Activated CD4-positive, alpha-beta T cell treated with anti-CD3 and anti-CD28 coated beads, Interleukin-2, amount 10 ng/mL, durations not matched to agents 24 days and 14 days (primary cell): ENCODE measurements around the gene RAN. TPM values are rescaled to one million over a fixed set of nuclear protein-coding genes. Genes with fewer than 3 reads are reported as not detected.
"Not testable (repeated sequence)": the region's sequence is repeated elsewhere in the genome, so short reads cannot be mapped to it uniquely, and the experiment has no call there.

ENCODE experiments used
- DNase-seq: peaks from one replicate; pipeline ENCODE4 v3.0.0; 2022
- H3K27ac Mint-ChIP-seq: one replicate; pipeline ENCODE4 v1.8.0; 2022; ENCODE audit warnings: mild to moderate bottlenecking, mixed read lengths
- H3K27me3 Mint-ChIP-seq: one replicate; pipeline ENCODE4 v1.8.0; 2022; ENCODE audit warnings: mixed read lengths
- H3K36me3 Mint-ChIP-seq: one replicate; pipeline ENCODE4 v1.8.0; 2022; ENCODE audit warnings: low read depth, mild to moderate bottlenecking, mixed read lengths
- H3K4me1 Mint-ChIP-seq: one replicate; pipeline ENCODE4 v1.8.0; 2021; ENCODE audit warnings: mixed read lengths
- H3K4me3 Mint-ChIP-seq: one replicate; pipeline ENCODE4 v1.8.0; 2022; ENCODE audit warnings: mild to moderate bottlenecking, moderate library complexity, mixed read lengths
- H3K9me3 Mint-ChIP-seq: one replicate; pipeline ENCODE4 v1.8.0; 2021; ENCODE audit warnings: mixed read lengths
- intact Hi-C: fragments of 100-400 bp; cut with micrococcal nuclease; formaldehyde crosslinking; loops from one replicate; pipeline ENCODE4 v1.15.1; 2023
- total RNA-seq: library from RNA; stranded (reverse); gene quantifications from 2 replicates; pipeline ENCODE4 v1.2.3, GENCODE V29; 2022

Gene RAN
- total RNA-seq, 1 donor from 2014 or later = 2,022 TPM

GRCh38 chr12:130877333-130877732 lies 5.5 kb downstream of the RAN start:
- no peaks in the 10 kb centered on the region for H3K9me3 Mint-ChIP-seq
- intact Hi-C loops = loop anchor here (10.0 kb wide), 3 partner anchors 727 to 1067 kb away; partner anchors contain the start of genes EP400 and SFSWAP
- no peak for DNase-seq
- H3K4me3 Mint-ChIP-seq = no peak overlapping the region
- peaks cover 51% of the 10 kb centered on the region for H3K4me1 Mint-ChIP-seq
- no peaks in the 10 kb centered on the region for H3K27me3 Mint-ChIP-seq
- peaks cover 57% of the 10 kb centered on the region for H3K36me3 Mint-ChIP-seq
- H3K27ac Mint-ChIP-seq = peak overlapping the region; percentile 2

DNA sequence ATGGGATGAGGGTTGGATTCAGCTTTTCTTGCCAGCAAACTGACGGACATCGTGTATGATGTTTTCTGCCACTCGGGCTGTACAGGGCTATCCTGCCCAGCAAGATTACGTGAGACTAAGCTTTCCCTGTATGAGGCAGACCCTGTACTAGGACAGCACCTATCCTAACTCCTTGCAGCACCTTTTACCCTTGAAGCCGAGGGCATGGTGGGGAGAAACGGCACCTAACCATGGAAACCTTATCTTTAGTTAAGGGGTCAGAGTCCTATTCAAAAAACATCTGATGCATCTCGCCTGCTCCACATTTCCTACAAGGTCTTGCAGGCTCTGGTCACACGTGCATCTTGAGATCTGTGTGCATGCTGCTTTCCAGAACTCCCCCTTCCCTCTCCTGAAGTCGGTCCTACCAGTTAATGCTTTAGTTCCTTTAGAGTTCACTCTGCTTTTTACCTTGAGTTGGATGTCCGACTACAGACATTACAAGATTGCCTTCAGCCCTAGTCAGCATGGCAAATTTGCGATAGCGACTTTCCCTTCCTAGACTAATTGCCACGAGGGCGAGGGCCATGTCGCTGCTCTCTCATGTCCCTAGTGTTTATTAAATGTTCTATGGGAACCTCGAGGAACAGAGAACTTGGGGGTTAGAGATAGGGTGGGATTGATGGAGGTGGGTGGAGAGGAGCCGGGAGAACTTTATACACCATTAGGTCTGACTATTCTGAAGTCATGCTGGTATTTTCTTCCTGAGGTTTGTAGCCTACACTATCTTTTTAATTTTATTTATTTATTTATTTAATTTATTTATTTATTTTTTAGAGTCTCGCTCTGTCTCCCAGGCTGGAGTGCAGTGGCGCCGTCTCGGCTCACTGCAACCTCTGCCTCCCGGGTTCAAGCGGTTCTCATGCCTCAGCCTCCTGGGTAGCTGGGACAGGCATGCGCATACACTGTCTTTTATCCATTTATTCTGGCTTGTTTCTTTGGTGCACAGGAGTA lies 6.6 kb downstream of the RAN start:
- Mint-ChIP-seq H3K4me3 (no peak overlapping the region), H3K27me3 (no peaks in the 10 kb centered on the region), H3K9me3 (no peaks in the 10 kb centered on the region), H3K27ac (peak overlapping the region; percentile 23), H3K36me3 (peaks cover 47% of the 10 kb centered on the region), H3K4me1 (peaks cover 45% of the 10 kb centered on the region)
- intact Hi-C loops = loop anchor here (10.0 kb wide), 3 partner anchors 726 to 1066 kb away; partner anchors contain the start of genes EP400 and SFSWAP
- DNase-seq = no peak

DNA sequence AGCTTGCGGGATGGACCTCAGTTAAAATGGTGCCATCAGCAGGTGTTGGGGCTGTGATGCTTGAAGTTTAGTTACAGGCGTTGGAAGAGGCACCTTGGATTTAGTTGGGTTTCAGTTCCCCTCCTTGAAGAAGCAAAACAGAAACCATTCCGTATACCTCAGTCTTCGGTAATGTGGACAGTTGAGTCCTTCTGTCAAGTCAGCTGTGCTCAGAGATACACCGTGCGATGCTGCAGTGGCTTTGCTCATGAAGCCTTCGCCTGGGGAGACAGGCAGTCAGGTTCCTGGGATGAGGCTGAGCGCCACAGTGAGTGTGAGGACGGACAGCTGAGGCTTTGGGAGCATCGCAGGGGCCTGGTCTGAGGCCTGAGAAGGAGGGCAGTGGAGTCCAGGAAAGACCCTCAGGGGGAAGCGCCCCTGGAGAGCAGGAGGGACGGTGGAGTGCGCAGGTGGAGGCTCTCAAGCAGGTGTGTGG lies 7.4 kb downstream of the RAN start:
- H3K36me3 Mint-ChIP-seq = peaks cover 39% of the 10 kb centered on the region
- H3K4me3 Mint-ChIP-seq = peak overlapping the region; percentile 45
- intact Hi-C loops = loop anchor here (10.0 kb wide), 3 partner anchors 726 to 1066 kb away; partner anchors contain the start of genes EP400 and SFSWAP
- H3K27ac Mint-ChIP-seq = no peak overlapping the region
- H3K4me1 Mint-ChIP-seq = peaks cover 39% of the 10 kb centered on the region
- no peaks in the 10 kb centered on the region for H3K9me3 Mint-ChIP-seq
- peak; percentile 56 for DNase-seq
- no peaks in the 10 kb centered on the region for H3K27me3 Mint-ChIP-seq

DNA sequence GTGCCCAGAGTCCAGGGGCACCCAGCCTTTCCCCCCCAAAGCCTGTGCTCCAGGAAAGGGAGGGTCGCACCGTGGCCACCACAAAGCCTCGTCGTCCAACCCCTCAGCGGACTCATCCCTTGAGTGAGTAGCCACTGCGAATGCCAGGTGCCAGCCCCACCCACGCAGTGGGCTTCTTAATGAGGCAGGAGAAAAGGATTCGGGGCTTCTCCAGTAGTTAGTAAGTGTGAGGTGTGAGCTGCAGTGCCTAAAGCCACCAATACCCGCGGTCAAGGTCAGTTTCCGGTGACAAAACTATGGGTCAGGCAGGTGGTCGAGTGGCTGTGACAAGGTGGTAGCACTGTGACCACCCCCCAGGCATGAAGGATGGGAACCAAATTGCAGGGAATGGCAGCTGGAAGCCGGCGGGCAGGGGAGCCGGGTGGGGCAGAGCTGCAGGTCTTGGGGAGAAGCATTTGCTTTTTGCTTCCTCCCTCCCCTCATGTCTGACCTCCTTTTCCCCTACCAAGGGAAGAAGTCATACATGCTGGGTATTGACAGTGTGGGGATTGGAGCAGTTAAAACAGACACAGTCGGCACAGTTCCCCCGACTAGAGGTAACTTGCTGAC lies 8.0 kb downstream of the RAN start:
- peak overlapping the region; percentile 57 for H3K27ac Mint-ChIP-seq
- DNase-seq = peak; percentile 57
- H3K27me3 Mint-ChIP-seq = no peaks in the 10 kb centered on the region
- H3K36me3 Mint-ChIP-seq = peaks cover 33% of the 10 kb centered on the region
- intact Hi-C loops = loop anchor here (10.0 kb wide), 3 partner anchors 725 to 1065 kb away; partner anchors contain the start of genes EP400 and SFSWAP
- H3K9me3 Mint-ChIP-seq = no peaks in the 10 kb centered on the region
- peaks cover 36% of the 10 kb centered on the region for H3K4me1 Mint-ChIP-seq
- H3K4me3 Mint-ChIP-seq = peak overlapping the region; percentile 58

DNA sequence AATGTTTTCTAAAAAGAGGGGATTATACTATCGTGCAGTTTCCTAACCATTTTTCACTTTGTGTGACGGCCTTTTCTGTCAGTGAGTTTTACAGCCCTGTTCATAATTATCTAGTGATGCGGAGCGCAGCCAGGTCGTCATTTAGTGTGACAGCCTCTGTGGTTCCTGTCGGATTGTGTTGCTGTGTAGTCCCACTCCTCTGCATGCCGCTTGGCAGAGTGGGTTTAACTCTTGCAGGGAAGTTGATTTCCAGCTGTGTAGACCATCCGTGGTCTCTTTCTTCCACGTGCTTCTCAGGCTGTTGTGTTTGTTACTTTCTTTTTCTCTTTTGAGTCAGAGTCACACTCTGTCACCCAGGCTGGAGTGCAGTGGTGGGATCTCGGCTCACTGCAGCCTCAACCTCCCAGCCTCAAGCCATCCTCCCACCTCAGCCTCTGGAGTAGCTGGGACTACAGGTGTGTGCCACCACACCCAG lies 8.6 kb downstream of the RAN start:
- H3K4me1 Mint-ChIP-seq = peaks cover 36% of the 10 kb centered on the region
- no peaks in the 10 kb centered on the region for H3K9me3 Mint-ChIP-seq
- peaks cover 28% of the 10 kb centered on the region for H3K36me3 Mint-ChIP-seq
- no peaks in the 10 kb centered on the region for H3K27me3 Mint-ChIP-seq
- DNase-seq = peak; percentile 71
- H3K4me3 Mint-ChIP-seq = peak overlapping the region; percentile 58
- intact Hi-C loops = no loop called here
- H3K27ac Mint-ChIP-seq = peak overlapping the region; percentile 57

DNA sequence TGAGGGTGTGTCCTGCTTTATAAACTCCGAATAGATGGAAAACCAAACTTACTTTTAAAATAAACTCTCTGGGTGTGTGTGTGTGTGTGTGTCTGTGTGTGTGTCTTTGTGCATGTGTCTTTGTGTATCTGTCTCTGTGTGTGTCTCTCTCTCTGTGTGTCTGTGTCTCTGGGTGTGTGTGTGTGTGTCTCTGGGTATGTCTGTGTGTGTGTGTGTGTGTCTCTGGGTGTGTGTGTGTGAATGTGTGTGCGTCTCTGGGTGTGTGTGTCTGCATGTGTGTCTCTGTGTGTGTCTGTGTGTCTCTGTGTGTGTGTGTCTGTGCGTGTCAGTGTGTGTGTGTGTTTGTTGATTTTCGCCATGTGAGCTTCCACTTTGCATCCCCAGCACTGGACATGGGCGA lies 9.2 kb downstream of the RAN start:
- Mint-ChIP-seq H3K27ac (no peak overlapping the region), H3K4me3 (peak overlapping the region; percentile 0), H3K4me1 (peaks cover 31% of the 10 kb centered on the region), H3K27me3 (no peaks in the 10 kb centered on the region), H3K9me3 (no peaks in the 10 kb centered on the region), H3K36me3 (peaks cover 23% of the 10 kb centered on the region)
- intact Hi-C loops = no loop called here
- no peak for DNase-seq

DNA sequence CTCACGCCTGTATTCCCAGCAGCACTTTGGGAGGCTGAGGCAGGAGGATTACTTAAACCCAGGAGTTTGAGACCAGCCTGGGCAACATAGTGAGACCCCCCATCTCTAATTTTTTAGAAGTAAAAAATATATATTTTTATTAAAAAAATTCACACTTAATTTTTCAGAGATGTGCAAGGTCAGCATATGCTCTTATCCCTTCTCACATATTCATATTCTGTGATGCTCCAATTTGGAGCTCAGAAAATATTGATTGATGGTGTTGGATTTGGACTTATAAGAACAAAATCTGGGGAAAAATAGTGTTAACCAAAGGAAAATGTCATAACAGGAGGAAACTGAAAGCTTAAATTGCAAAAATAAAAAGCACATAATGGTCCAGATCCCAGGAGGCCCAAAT lies 9.7 kb downstream of the RAN start:
- no peak for DNase-seq
- intact Hi-C loops = no loop called here
- no peaks in the 10 kb centered on the region for H3K9me3 Mint-ChIP-seq
- peaks cover 18% of the 10 kb centered on the region for H3K36me3 Mint-ChIP-seq
- no peak overlapping the region for H3K4me3 Mint-ChIP-seq
- no peak overlapping the region for H3K27ac Mint-ChIP-seq
- peaks cover 31% of the 10 kb centered on the region for H3K4me1 Mint-ChIP-seq
- H3K27me3 Mint-ChIP-seq = no peaks in the 10 kb centered on the region

DNA sequence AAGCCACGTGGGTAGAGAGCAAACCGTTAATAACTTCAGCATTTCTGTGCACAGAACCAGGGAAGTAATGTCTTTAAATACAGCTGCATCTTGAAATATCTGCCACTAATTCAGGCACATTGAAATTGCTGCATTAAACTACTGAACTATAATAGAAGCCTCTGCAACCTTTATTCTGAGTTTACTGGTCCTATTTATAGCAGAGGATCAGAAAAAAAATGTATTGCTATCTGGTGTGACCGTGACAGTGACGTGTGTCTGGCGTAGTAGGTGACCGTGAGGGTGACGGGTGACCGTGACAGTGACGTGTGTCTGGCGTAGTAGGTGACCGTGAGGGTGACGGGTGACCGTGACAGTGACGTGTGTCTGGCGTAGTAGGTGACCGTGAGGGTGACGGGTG lies 15.3 kb downstream of the RAN start:
- H3K27ac Mint-ChIP-seq, H3K4me3 Mint-ChIP-seq, H3K4me1 Mint-ChIP-seq, H3K36me3 Mint-ChIP-seq, intact Hi-C loops, DNase-seq, H3K9me3 Mint-ChIP-seq, H3K27me3 Mint-ChIP-seq: not testable (repeated sequence)

GRCh38 chr12:130904064-130904463 lies 32.2 kb downstream of the RAN start:
- Mint-ChIP-seq H3K9me3 (peaks cover 4% of the 10 kb centered on the region), H3K27ac (no peak overlapping the region), H3K4me3 (no peak overlapping the region), H3K27me3 (peaks cover 3% of the 10 kb centered on the region), H3K36me3 (no peaks in the 10 kb centered on the region), H3K4me1 (no peaks in the 10 kb centered on the region)
- intact Hi-C loops = no loop called here
- no peak for DNase-seq

- H3K27ac Mint-ChIP-seq, intact Hi-C loops, H3K27me3 Mint-ChIP-seq, H3K4me1 Mint-ChIP-seq, H3K9me3 Mint-ChIP-seq, H3K36me3 Mint-ChIP-seq, DNase-seq, H3K4me3 Mint-ChIP-seq: not testable (repeated sequence)
Measured at GRCh38 chr12:130904936-130905455, 33.1 kb downstream of the RAN start.

GRCh38 chr12:130909111-130909510 lies 37.2 kb downstream of the RAN start:
- intact Hi-C loops = no loop called here
- H3K4me1 Mint-ChIP-seq = no peaks in the 10 kb centered on the region

DNA sequence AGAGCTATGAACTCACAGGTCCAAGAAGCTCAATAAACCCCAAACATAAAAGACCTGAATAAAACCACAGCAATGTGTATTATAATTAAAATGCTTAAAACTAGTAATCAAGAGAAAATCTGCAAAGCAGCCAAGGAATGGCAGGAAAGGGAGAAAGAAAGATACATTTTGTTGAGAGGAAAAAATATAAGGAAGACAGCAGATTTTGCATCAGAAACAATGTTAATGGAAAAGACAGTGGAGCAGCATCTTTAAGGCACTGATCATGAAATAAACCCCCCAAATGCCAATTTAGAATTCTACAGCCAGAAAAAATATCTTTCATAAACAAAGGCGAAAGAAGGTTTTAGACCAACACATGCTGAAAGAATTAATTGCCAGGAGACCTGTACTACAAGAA lies 39.3 kb downstream of the RAN start:
- Mint-ChIP-seq H3K36me3 (no peaks in the 10 kb centered on the region), H3K9me3 (peaks cover 16% of the 10 kb centered on the region), H3K4me3 (no peak overlapping the region), H3K4me1 (no peaks in the 10 kb centered on the region), H3K27ac (no peak overlapping the region), H3K27me3 (peaks cover 25% of the 10 kb centered on the region)
- no peak for DNase-seq
- intact Hi-C loops = loop anchor here (10.0 kb wide), 1 partner anchor 224 kb away; no protein-coding TSS in a partner anchor

More at GRCh38 chr12:130909111-130909510, 37.2 kb downstream of the RAN start:
- peaks cover 13% of the 10 kb centered on the region for H3K27me3 Mint-ChIP-seq
- no peak overlapping the region for H3K27ac Mint-ChIP-seq
- no peak overlapping the region for H3K4me3 Mint-ChIP-seq
- no peak for DNase-seq
- H3K36me3 Mint-ChIP-seq = no peaks in the 10 kb centered on the region
- H3K9me3 Mint-ChIP-seq = peaks cover 16% of the 10 kb centered on the region

- H3K36me3 Mint-ChIP-seq = no peaks in the 10 kb centered on the region
- DNase-seq = no peak
- no peak overlapping the region for H3K27ac Mint-ChIP-seq
- H3K4me1 Mint-ChIP-seq = no peaks in the 10 kb centered on the region
- intact Hi-C loops = loop anchor here (10.0 kb wide), 1 partner anchor 223 kb away; no protein-coding TSS in a partner anchor
- H3K9me3 Mint-ChIP-seq = peaks cover 16% of the 10 kb centered on the region
- no peak overlapping the region for H3K4me3 Mint-ChIP-seq
- H3K27me3 Mint-ChIP-seq = peaks cover 32% of the 10 kb centered on the region
Measured at GRCh38 chr12:130911933-130912332, 40.1 kb downstream of the RAN start.
